Heart right ventricle (tissue), 16 donors: ENCODE data around the gene TREM2. TPM values are rescaled to one million over a fixed set of nuclear protein-coding genes. Genes with fewer than 3 reads are reported as not detected.

Experiments
- ATAC-seq, 8 donors: fragments of 200-7000 bp; cut with Tn5 transposase; one replicate each; pipeline ENCODE4 v1.9.1; 2020; ENCODE audit warnings: mild to moderate bottlenecking in 8 of 8, moderate library complexity in 8 of 8, moderate number of reproducible peaks in 1 of 8
- DNase-seq, 2 donors: peaks; one replicate each; pipeline ENCODE4 v3.0.0-alpha.2; 2020
- H3K27ac ChIP-seq, 10 donors: fragments of 200-600 bp; sonication (generic) in 2 of 10; one replicate each; pipeline versions ENCODE4 v1.5.0 to v1.8.0; 2020 to 2022; ENCODE audit warnings: mild to moderate bottlenecking in 3 of 10
- H3K27me3 ChIP-seq, 7 donors: fragments of 200-600 bp; one replicate each; pipeline ENCODE4 v1.8.0; 2021 to 2022; ENCODE audit warnings: mild to moderate bottlenecking in 2 of 7
- H3K36me3 ChIP-seq, 9 donors: fragments of 200-600 bp; sonication (generic) in 1 of 9; one replicate each; pipeline versions ENCODE4 v1.5.0 to v1.8.0; 2020 to 2022; ENCODE audit warnings: mild to moderate bottlenecking in 2 of 9
- H3K4me1 ChIP-seq, 9 donors: fragments of 200-600 bp; sonication (generic) in 1 of 9; one replicate each; pipeline versions ENCODE4 v1.5.0 to v1.8.0; 2020 to 2022; ENCODE audit warnings: mild to moderate bottlenecking in 4 of 9
- H3K4me3 ChIP-seq, 10 donors: fragments of 200-600 bp; sonication (generic) in 2 of 10; one replicate each; pipeline versions ENCODE4 v1.5.0 to v1.8.0; 2020 to 2022; ENCODE audit warnings: mild to moderate bottlenecking in 7 of 10, moderate library complexity in 2 of 10
- H3K9me3 ChIP-seq, 11 donors: fragments of 200-600 bp in 10 of 11; sonication (generic) in 2 of 11; one replicate each; pipeline versions ENCODE4 v1.5.0 to v1.8.0; 2013 to 2022; ENCODE audit warnings: mild to moderate bottlenecking in 2 of 11, control low read depth in 1 of 11, moderate library complexity in 1 of 11
- CTCF ChIP-seq, 9 donors: fragments of 200-600 bp; sonication (generic) in 2 of 9; IDR thresholded peaks; one replicate each; pipeline versions ENCODE4 v1.5.0 to v1.8.0; 2021 to 2022; ENCODE audit warnings: antibody characterized with exemption in 9 of 9, mild to moderate bottlenecking in 5 of 9, moderate library complexity in 1 of 9
- WGBS, 2 donors: extraction: QIAGEN DNeasy Blood & Tissue Kit; methylation state at CpG; one replicate each; pipeline ENCODE4 v1.1.7; 2013; ENCODE audit warnings: inconsistent platforms in 1 of 2; 5-methylcytosine and 5-hydroxymethylcytosine counted together
- intact Hi-C, 10 donors: fragments of 100-400 bp; cut with DNase I; formaldehyde crosslinking; loops; one replicate each; pipeline versions ENCODE4 v1.11.1 to v1.14.2; 2022
- polyA plus RNA-seq, 2 donors: library from polyadenylated mRNA; stranded (reverse); fragments of 200-250 nt; gene quantifications; one replicate each; pipeline ENCODE4 v1.2.3, GENCODE V29; 2013
- total RNA-seq, 10 donors: library from RNA; stranded (reverse); fragmentation: NEBNext Ultra II Directional in 3 of 10; extraction: Animal tissue kit (Norgen Biotek cat#: 25700) in 3 of 10; gene quantifications; one replicate each; pipeline versions ENCODE4 v1.2.1 to v1.2.4, GENCODE V29; 2021 to 2023
- donor health status: Arrhythmogenic right ventricular cardiomyopathy.
- donor health status: ischemic (EF 13 %, LVEDD 7.1; RV severe dilation, severe dysfunction).
- donor health status: healthy with polysubstance abuse.
- donor health status: DM: no; HTN: yes; CAD: no.
- donor health status: DM: no; HTN: no; CAD: no.
- donor health status: ischemic (EF 25% LVEDD 6.9; RV normal size, moderate dysfunction).
- donor health status: ischemic (EF 25% LVEDD 5.7; RV mildly dilated, moderate dysfunction).
- donor health status: healthy.
- donor health status: DM: yes; HTN: yes; CAD: no.
- donor health status: Ischemic cardiomyopathy.
- donor health status: ischemic (EF 35%, LVEDD 5.7; RV mildly dilated, moderate dysfunction).
- donor health status: nonischemic (EF 11% LVEDD 7.7; RV severe dilation, severe dysfunction).
- donor health status: DM: yes; HTN: yes; CAD: no.
- donor health status: PGD.
- donor health status: ischemic (EF 29% LVEDD 5.4; RV normal size, mild dysfunction).
- donor health status: nonischemic (EF 23%, LVEDD 6.1; RV moderate dilation, normal function).

Gene TREM2
- total and polyA plus RNA-seq, 12 donors, result 0.40 to 5.5 (median 1.1) TPM; not detected in 3

GRCh38 chr6:41125282-41125681 is 37.6 kb downstream of the TREM2 start:
- Histone ChIP-seq H3K4me3 (no peak overlapping the region), H3K9me3 (no peaks in the 10 kb centered on the region), H3K36me3 (peaks cover 0 to 41% (median 14%) of the 10 kb centered on the region in 9 donors), H3K4me1 (no peaks in the 10 kb centered on the region), H3K27ac (no peak overlapping the region), H3K27me3 (no peaks in the 10 kb centered on the region)
- 98 to 100% methylated on average over 3 of the region's 3 CpGs for WGBS, 2 donors
- DNase-seq, result no peak
- intact Hi-C loops, result no loop called here
- no peak for ATAC-seq
- no peak for TF ChIP-seq CTCF (IDR thresholded peaks at IDR 0.05)

GRCh38 chr6:41122918-41123317 is 40.0 kb downstream of the TREM2 start:
- ATAC-seq (no peak), DNase-seq (no peak)
- TF ChIP-seq CTCF (IDR thresholded peaks at IDR 0.05), result no peak
- peaks cover 0 to 47% (median 14%) of the 10 kb centered on the region in 9 donors for H3K36me3 ChIP-seq
- no peaks in the 10 kb centered on the region for H3K27me3 ChIP-seq
- H3K4me1 ChIP-seq, result no peaks in the 10 kb centered on the region
- H3K9me3 ChIP-seq, result no peaks in the 10 kb centered on the region
- 74 to 79% methylated on average over 1 of the region's 1 CpG for WGBS, 2 donors
- intact Hi-C loops, result no loop called here
- no peak overlapping the region for H3K27ac ChIP-seq
- no peak overlapping the region for H3K4me3 ChIP-seq

- no peak for TF ChIP-seq CTCF (IDR thresholded peaks at IDR 0.05)
- Histone ChIP-seq H3K9me3 (no peaks in the 10 kb centered on the region), H3K36me3 (peaks cover 0 to 43% (median 14%) of the 10 kb centered on the region in 9 donors), H3K4me3 (no peak overlapping the region), H3K27me3 (no peaks in the 10 kb centered on the region), H3K27ac (no peak overlapping the region), H3K4me1 (no peaks in the 10 kb centered on the region)
- DNase-seq, result no peak
- intact Hi-C loops, result no loop called here
- ATAC-seq, result no peak
- 93 to 96% methylated on average over 1 of the region's 1 CpG for WGBS, 2 donors
Measured at GRCh38 chr6:41122373-41122772, 40.5 kb downstream of the TREM2 start.

GRCh38 chr6:41120058-41120457 is 42.9 kb downstream of the TREM2 start:
- TF ChIP-seq CTCF (IDR thresholded peaks at IDR 0.05), result no peak
- 95 to 100% methylated on average over 1 of the region's 1 CpG for WGBS, 2 donors
- DNase-seq, result no peak
- intact Hi-C loops, result no loop called here
- H3K4me3 ChIP-seq, result no peak overlapping the region
- no peak overlapping the region for H3K27ac ChIP-seq
- H3K27me3 ChIP-seq, result no peaks in the 10 kb centered on the region
- ATAC-seq, result no peak
- H3K36me3 ChIP-seq, result peaks cover 0 to 43% (median 14%) of the 10 kb centered on the region in 9 donors
- H3K4me1 ChIP-seq, result no peaks in the 10 kb centered on the region
- H3K9me3 ChIP-seq, result no peaks in the 10 kb centered on the region
